CD4-positive, alpha-beta T cell treated with Interleukin-4 for 4 hours (primary cell): ENCODE measurements around the gene BBS2.

ENCODE experiments used
- DNase-seq: peaks from one replicate; pipeline ENCODE4 v3.0.0-alpha.2; 2020

Gene BBS2

DNA sequence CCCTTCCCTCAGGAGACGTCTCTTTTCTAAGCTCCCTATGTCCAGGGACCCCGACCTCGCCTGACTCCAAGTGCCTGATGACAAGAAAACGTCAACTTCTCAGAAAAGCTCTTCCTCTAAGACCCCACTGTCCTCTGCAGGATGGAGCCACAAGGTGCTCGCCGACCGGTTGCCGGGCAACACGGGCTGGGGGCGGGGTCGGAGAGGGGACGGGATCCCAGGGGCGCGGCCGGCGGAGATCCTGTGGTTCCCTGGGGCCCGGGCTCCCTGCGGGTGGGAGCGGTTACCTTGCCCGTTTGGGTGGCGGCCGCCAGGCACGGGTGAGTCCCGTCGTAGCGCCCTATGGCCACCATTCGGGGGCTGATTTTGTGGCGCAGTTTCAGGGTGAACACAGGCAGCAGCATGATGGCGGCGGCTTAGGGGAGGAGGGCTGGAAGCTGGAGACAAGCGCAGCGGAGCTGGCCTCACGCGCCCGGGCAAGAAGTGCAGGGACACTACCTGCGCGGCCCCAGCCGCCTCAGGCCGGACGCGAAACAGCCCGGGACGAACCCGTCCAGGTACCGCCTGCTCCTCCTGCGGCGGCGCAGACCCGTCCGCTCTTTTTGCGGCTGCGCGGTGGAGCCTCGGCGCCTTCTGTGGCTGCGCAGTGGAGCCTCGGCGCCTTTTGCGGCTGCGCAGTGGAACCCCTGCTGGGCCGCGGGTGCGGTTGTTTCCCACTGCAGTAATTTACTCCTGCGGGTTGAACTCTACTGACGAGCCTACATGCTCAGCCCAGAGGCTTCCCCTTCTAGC lies at the start of gene BBS2:
Gene BBS2 (minus strand): TSS at position 566 of the 792 bp plus-strand sequence. CDS start 162 bp downstream, at position 404.
- peak; percentile 91 for DNase-seq

DNA sequence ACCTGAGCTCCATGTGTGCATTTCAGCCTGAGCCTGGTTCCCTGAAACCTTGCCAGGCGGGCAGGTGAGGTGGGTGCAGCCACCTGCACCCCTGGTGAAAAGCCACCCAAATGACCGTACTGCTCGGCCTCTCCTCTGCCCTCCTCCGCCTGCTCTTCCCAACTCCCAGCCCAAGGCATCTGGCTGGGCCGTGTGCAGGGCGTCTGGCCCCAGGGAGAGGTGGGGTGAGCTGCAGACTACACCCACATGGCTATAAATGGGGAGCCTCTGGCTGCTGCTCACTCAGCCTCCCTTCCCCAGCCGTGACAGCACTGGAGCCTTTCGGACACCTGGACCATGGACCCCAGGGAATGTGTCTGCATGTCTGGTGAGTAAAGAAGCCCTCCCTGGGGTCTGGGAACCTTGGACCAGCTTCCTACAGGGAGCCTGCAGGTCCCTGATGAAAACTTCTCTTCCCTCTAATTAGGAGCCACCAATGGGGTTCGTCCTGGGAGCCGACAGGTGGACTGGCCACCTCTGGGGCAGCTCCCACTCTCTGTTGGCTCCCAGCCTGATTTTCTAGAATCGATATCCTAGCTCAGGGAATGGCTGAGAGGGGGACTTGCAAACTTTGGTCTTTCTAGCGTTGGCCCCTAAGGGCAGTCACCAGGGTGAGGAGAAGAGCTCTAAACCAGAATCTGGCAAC lies 45.1 kb upstream of the BBS2 start, which contains the start of gene MT4:
Gene MT4 (plus strand): TSS at position 281 of the 685 bp plus-strand sequence. CDS start 56 bp downstream, at position 337.
- no peak for DNase-seq

DNA sequence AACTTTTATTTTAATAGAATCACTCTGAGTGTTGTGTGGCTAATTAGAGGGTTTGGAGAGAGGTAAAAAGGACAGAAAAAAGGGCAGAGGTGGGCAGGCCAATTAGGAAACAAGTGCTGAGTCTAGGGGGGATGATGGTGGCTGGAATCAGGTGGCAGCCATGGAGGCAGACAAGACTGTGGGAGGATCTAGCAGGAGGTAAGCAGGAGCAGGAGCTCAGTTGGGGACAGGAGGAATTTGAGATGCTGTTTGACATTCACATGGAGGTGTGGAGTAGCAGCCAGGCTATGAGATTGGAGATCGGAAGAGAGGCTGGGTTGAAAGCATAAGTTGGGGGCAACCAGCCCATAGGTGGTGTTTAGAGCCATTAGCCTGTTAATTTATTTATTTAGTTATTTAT lies 41.3 kb upstream of the BBS2 start:
- no peak for DNase-seq

- no peak for DNase-seq
Observed at GRCh38 chr16:56560447-56560846, 40.6 kb upstream of the BBS2 start.

DNA sequence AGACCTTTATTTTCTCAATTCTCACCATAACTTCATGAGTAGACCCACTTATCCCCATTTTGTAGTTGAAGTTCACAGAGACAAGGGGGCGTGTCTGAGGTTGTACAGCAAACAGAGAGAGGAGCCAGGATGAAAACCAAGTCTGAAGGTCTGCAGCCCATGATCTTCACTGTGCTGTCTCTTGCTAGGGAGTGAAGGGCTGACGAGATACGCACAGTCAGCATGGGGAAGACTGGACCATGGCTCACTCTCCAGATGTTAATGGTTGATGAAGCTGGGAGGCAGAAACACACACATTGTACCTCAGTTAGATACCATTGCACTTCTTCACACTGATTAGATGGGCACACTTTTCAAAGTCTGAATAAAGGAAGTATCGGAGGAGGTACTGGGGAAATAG lies 39.3 kb upstream of the BBS2 start:
- DNase-seq: no peak

DNA sequence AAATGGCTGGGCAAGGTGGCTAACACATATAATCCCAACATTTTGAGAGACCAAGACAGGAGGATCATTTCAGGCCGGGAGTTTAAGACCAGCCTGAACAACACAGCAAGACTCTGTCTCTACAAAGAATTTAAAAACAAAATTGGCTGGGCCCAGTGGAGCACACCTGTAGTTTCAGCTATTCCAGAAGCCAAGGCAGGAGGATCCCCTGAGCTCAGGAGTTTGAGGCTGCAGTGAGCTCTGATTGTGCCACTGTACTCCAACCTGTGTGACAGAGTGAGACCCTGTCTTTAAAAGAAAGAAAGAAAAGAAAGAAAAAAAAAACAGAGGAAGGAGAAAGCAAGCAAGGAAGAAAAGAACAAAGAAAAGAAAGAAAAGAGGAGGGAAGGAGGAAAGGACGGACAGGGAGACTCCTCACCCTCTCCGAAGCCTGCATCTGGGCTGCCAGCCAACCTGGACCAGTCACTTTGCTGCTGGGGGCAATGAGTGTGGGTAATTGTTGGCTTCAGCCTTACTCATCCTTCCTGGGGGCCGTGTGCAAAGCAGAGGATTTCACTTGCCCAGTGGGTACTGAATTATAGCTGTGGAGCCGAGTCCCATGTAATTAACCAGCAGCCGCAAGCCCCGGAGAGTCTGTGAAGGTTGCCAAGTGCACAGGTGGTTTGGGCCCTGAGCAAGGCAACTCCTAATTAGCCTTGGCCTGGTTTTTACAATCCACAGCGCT lies 38.4 kb upstream of the BBS2 start:
- DNase-seq: no peak

GRCh38 chr16:56554441-56554840 lies 34.6 kb upstream of the BBS2 start:
- no peak for DNase-seq

- no peak for DNase-seq
Observed at GRCh38 chr16:56551796-56552738, 32.2 kb upstream of the BBS2 start.

- no peak for DNase-seq
Observed at GRCh38 chr16:56549744-56550385, 30.0 kb upstream of the BBS2 start.

DNA sequence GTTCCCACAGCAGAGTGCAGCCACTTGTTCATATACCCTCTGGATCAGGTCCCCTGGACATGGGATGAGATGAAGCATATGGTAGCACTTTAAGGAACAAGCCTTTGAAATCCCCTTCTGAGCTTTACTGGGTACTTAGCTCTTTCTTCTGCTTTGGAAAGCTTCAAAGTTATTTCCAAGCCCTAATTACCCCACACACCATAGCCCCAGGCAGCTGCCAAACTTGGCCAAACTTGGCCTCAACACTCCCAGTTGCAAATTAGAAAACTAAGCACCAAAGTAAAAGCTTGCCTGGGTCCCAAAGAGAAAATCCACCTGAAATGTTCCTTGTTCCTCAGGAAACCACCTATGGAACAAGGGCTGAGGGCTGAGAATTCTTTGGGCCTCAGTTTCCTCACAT lies 29.3 kb upstream of the BBS2 start:
- DNase-seq: no peak

GRCh38 chr16:56547949-56548567 lies 28.2 kb upstream of the BBS2 start:
- DNase-seq: no peak

- no peak for DNase-seq
Observed at GRCh38 chr16:56547120-56547948, 27.5 kb upstream of the BBS2 start.

GRCh38 chr16:56542039-56542438 lies 22.2 kb upstream of the BBS2 start:
- DNase-seq: no peak

DNA sequence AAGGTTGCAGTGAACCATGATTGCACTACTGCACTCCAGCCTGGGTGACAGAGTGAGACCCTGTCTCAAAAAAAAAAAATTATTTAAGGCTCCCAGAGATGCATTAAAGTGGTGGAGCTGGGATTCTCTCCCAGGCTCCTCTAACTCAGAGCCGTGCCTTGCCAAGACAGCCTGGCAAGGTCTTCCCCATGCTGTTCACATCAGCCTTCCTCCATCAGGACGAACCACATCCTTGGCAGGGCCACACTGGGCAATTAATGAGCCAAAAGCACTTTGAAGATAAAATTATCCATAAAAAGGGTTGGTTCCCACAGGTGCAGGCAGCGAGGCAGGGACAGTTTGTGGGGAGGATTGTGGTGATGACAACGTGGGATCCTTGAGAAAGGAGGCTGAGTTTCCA lies 19.8 kb upstream of the BBS2 start:
- DNase-seq: no peak

GRCh38 chr16:56538331-56538730 lies 18.5 kb upstream of the BBS2 start:
- DNase-seq: no peak

- no peak for DNase-seq
Observed at GRCh38 chr16:56534847-56535383, 15.1 kb upstream of the BBS2 start.

DNA sequence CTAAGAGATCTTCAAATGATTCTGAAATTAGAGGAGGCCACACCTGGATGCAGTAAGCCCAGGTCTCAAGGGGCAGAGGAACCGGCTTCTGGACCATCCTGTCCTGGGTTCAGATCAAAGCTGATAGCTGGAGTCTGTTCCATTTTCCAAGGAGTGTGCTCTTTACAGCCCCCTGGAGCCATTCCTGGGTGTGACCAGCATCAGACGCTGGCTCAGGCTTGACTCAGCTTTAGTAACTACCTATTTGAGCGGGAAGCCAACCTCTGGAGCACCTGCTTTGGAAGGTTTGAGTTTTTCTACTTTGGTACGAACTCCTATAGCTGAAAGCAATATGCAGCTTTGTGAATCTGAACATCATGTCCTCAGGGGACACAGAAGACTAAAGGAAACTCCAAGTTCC lies 12.9 kb upstream of the BBS2 start:
- DNase-seq: no peak

- DNase-seq: no peak
Observed at GRCh38 chr16:56530872-56531271, 11.0 kb upstream of the BBS2 start.

DNA sequence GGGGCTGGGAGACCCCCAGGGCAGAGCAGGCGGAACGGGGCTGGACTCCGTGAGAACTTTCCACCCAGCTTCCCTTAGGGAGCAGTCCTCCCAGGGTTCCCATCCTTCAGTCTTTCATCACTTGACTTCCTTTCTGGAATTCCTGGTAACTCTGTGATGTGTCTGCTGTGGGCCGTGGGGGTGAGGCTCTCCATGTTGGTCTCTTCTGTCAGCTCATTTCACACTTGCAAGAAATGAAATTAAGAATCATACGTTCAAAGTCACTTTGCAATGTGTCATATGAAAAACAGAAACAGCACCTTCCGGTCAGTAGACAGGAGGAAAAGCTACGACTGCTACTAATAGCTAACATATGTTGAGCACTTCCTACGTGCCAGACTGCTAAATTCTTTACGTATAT lies 5.4 kb upstream of the BBS2 start:
- no peak for DNase-seq

DNA sequence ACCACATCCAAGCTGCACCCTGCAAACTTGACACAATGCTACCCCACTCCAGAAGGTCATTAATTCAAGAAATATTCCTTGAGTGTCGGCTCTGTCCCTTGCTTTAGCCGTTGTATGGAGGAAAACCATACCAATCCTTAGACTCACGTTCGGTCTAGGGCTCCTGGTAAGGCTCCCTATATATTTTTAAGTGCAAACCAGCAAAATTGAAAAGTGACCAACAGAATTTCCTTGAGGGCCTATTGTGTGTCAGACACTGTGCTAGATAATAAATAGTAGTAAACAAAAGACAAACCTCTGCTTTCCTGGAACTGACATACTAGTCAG lies 390 bp upstream of the BBS2 start:
- DNase-seq: no peak
